ENCODE data around the gene RUBCN.
"Not testable (repeated sequence)": the region's sequence is repeated elsewhere in the genome, so short reads cannot be mapped to it uniquely, and the experiment has no call there.

Gene RUBCN

DNA sequence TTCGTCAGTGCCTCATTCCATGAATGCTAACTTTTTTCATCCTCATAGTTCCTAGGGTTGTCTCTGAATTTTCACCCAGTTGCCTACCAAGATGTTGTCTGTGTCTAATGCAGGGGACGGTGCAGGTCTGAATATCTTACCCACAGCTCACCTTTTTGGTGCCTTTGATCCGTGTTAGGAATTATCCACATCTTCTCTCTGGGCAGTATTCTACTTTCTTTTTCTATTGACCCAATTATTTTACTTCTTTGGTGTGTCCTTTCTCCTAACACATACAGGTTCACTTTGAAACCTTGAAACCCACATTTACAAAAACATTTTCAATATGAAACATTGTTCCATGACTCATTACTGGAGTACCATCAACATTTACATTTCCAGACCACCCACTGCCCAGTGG is 80.6 kb downstream of the RUBCN start:
- not testable (repeated sequence) for DNase-seq

DNA sequence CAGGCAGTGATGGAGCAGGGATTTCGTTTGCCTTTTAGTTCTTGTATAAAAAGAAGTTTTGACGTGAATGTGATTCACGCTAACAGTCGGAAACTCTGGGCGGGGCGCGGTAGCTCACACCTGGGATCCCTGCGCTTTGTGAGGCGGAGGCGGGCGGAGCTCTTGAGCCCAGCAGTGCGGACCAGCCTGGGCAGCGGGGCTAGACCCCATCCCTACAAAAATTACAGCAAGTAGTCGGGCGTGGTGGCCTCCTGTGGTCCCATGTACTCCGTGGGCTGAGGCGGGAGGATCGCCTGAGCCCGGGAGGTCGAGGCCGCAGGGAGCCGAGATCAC is 81.7 kb downstream of the RUBCN start:
- not testable (repeated sequence) for DNase-seq

- not testable (repeated sequence) for DNase-seq
Measured at GRCh38 chr3:197654090-197654997, 82.4 kb downstream of the RUBCN start.

DNA sequence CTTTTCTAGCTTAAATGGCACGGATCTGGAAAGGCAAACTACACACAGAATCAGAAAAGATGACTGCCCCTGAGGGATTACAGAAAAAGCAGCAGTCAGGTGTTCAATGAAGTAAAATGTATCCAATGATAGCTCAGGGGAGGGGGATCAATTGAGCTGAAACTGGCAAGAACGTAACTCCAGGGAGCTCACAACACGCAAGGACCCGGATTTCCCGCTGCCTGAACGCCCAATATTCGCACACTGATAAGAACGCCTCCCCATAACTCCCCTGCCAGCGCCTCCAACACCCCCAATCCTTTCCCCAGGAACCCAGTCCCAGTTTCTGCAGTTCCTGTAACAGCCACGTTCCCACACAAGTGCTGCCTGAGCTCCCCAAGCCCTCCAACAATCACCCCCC is 83.8 kb downstream of the RUBCN start:
- not testable (repeated sequence) for DNase-seq

DNA sequence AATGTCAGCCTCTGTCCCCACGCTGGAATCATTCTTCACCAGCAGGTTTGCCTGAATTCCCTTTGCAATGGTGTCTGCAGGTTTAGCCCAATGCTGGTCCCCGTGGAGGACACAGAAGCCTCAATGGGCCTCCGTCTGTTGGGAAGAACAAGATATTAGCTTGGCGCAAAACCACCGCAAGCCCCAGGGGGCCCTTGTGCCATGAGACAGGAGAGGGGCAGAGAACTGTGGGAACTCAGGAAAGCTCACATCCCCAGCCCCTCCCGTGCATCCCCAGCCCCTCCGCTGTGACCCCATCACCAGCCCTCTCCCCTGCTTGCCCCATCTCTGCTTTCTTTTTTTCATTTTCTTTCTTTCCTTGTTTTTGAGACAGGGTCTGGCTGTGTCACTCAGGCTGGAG is 89.1 kb downstream of the RUBCN start:
- not testable (repeated sequence) for DNase-seq

DNA sequence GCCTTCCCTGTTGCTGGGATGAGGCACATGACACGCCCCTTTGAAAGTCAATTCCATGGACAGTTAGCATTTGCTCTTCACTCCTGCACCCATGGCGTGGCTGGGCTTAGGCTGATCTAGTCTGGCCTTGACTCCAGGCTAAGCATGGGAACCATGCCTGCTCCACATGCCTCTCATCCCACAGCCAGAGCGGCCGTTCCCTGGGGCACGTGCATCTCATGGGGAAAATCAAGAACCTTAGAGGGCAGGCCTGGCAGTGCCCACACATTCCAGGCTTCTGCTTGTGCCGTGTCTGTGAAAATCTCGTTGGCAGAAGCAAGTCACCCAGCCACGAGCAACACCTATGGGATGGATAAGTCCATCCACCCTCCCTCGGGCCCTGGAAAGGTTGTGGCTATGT is 89.5 kb downstream of the RUBCN start:
- not testable (repeated sequence) for DNase-seq

DNA sequence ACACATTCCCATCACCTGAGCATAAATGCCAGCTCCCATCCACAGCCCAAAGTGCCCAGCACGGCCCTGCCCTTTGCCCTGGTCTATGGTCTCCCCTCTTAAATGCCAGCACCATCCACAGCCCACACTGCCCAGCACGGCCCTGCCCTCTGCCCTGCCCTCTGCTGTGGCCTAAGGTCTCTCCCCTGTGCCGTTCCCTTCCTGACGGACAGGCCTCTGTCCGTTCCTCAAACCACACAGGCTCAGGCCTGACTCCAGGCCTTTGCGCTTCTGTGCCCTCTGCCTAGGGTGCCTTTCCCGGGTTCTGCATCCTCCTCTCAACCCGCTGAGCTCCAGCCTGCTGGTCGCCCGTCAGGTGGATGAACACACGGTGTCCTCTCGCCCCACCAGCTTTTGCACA is 90.4 kb downstream of the RUBCN start:
- not testable (repeated sequence) for DNase-seq

DNA sequence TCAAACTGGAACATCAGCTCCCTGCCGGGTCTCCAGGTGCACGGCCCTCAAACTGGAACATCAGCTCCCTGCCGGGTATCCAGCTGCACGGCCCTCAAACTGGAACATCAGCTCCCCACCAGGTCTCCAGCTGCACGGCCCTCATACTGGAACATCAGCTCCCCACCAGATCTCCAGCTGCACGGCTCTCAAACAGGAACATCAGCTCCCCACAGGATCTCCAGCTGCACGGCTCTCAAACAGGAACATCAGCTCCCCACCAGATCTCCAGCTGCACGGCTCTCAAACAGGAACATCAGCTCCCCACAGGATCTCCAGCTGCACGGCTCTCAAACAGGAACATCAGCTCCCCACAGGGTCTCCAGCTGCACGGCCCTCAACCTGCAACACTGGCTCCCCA is 99.1 kb downstream of the RUBCN start:
- not testable (repeated sequence) for DNase-seq

- not testable (repeated sequence) for DNase-seq
Measured at GRCh38 chr3:197631989-197632388, 104.7 kb downstream of the RUBCN start.

DNA sequence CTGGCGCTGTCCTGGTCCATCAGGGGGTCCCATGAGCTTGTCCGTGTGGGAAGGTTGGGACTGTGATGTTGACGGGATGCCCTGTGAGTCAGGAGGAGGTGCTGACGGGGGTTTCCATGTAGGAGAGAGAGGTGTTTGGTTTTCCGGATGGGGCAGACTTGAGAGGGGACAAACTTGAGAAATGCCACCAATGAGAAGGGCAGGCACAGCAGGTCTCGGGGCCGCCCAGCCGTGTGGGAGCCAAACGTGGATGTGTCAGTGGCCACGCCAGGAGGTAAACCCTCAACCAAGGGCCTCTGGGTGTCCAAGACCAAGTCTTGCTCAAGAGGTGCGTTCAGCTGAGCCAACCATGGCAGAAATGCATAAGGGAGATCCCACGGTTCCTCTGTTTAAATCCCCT is 105.9 kb downstream of the RUBCN start:
- DNase-seq = not testable (repeated sequence)

GRCh38 chr3:197629286-197629685 is 107.4 kb downstream of the RUBCN start:
- not testable (repeated sequence) for DNase-seq

GRCh38 chr3:197627772-197628523 is 108.8 kb downstream of the RUBCN start:
- not testable (repeated sequence) for DNase-seq

DNA sequence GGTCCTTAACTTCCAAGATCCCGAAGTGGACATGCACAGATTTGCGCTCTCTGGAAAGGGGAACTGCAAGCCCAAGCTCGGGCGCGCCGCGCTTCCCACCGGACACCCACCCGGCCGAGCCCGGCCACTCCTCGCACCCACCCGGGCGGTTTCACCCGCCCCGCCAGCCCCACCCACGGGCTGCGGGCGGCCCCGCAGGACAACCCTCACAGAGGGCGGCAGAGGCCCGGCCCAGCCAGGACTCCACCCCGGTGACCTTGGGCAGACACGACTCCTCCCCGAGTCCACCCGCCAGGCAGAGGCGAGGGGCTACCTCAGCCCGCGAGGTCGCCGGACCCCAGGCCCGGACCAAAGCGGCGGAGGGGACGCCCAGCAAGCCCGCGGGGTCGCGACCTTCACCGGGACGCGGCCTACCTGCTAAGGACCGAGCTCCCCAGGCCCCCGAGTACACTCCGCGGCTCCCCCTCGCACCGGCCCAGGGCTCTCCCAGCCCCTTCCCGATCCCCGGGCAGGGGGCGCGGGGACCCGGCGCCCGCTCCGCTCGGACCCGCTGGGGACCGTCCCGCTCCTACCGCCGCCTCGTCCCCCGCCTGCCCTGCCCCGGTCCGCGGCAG is 109.4 kb downstream of the RUBCN start:
- not testable (repeated sequence) for DNase-seq

DNA sequence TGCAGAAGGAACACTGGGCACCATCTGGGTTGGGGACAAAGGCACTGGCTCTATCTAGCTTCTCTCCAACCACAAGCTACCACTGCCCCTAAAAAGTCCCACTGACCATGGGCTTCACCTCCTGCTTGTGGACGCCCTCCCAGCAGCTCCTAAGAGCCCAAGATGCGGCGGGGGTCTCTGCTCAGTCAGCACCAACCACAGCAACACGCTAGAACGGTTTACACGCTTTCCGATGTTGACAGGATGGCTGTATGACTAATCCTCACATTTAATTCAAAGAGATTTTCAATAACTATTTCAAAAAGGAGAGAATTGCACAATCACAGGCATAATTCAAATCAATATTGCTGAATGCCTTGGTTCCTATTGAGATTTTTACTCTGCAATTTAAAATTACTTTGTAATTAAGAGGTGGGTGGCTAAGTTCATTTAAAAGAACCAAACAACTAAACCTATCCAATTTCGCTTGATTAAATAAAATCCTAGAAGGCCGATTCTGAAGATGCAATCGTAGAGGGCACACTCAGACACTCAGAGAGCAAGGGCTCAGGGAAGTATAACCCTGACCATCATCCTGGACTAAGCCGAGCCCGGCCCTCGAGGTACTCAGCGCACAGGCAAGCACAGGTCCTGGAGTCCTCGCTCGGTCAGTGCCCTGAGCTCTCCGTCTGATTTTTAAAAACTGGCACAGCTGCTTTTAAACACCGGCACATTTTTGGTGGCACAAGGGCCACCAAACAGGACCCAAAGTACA is 110.1 kb downstream of the RUBCN start:
- not testable (repeated sequence) for DNase-seq

DNA sequence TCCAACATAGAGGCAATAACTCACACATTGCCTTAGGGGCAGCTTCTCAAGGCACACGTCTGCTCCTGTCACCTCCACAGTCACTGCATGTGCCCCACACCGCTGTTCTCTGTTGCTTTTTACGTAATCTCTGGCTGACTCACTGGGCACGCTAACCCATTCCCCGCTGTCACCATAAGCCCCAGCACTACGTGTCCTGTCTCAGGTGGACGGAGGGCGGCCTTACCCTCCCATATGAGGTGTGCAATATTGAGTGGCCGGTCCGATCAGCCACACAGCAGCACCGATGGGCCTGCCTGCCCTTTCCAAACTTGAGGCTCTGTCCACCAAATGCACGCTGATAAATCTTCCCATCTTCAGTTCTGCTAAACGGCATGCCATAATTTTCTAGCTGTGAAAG is 115.2 kb downstream of the RUBCN start:
- DNase-seq = not testable (repeated sequence)
